Karpas-422 (cell line): ENCODE results near the gene EN2. TPM values are rescaled to one million over a fixed set of nuclear protein-coding genes. Genes with fewer than 3 reads are reported as not detected.

Experiments
- DNase-seq: peaks from one replicate; pipeline ENCODE4 v3.0.0-alpha.2; 2015
- H2AFZ ChIP-seq: fragments of 200-600 bp; sonication (generic); 2 replicates; pipeline ENCODE4 v1.6.1; 2014; ENCODE audit warnings: antibody characterized with exemption, low read length, mixed read lengths
- H3K27ac ChIP-seq: fragments of 200-600 bp; sonication (generic); 2 replicates; pipeline ENCODE4 v1.5.1; 2014; ENCODE audit warnings: mild to moderate bottlenecking, low read length, moderate library complexity
- H3K27me3 ChIP-seq: fragments of 200-600 bp; sonication (generic); 2 replicates; pipeline ENCODE4 v1.6.1; 2014; ENCODE audit warnings: low read length, mixed read lengths
- H3K36me3 ChIP-seq: fragments of 200-600 bp; sonication (generic); 2 replicates; pipeline ENCODE4 v1.6.1; 2014; ENCODE audit warnings: low read length, mixed read lengths; ENCODE audit not compliant: insufficient read depth
- H3K4me1 ChIP-seq: fragments of 200-600 bp; sonication (generic); 2 replicates; pipeline ENCODE4 v1.6.1; 2014; ENCODE audit warnings: mild to moderate bottlenecking, low read length, mixed read lengths
- H3K4me2 ChIP-seq: fragments of 200-600 bp; sonication (generic); 2 replicates; pipeline ENCODE4 v1.6.1; 2014; ENCODE audit warnings: low read length, low read depth, mild to moderate bottlenecking; ENCODE audit not compliant: poor library complexity, severe bottlenecking
- H3K4me3 ChIP-seq: fragments of 200-600 bp; sonication (generic); 2 replicates; pipeline ENCODE4 v1.5.1; 2014; ENCODE audit warnings: mild to moderate bottlenecking, antibody characterized with exemption, low read length, mixed read lengths
- H3K79me2 ChIP-seq: fragments of 200-600 bp; sonication (generic); 2 replicates; pipeline ENCODE4 v1.6.1; 2014; ENCODE audit warnings: mild to moderate bottlenecking, low read length, mixed read lengths
- H3K9ac ChIP-seq: fragments of 200-600 bp; sonication (generic); 2 replicates; pipeline ENCODE4 v1.6.0; 2014; ENCODE audit warnings: low read length
- H3K9me2 ChIP-seq: fragments of 200-600 bp; sonication (generic), shearing (Covaris generic); replicated peaks from 2 replicates; pipeline ENCODE4 v1.6.0; 2014; ENCODE audit warnings: mild to moderate bottlenecking, low read length, moderate library complexity; ENCODE audit not compliant: insufficient read depth
- H3K9me3 ChIP-seq: fragments of 300-700, 200-600 bp; sonication (generic); 2 replicates; pipeline ENCODE4 v1.6.1; 2014; ENCODE audit warnings: low read length, mixed read lengths
- H4K20me1 ChIP-seq: fragments of 200-600 bp; sonication (generic); 2 replicates; pipeline ENCODE4 v1.6.1; 2014; ENCODE audit warnings: mild to moderate bottlenecking, antibody characterized with exemption, low read length, low read depth; ENCODE audit not compliant: insufficient read depth
- total RNA-seq: library from RNA; depleted of rRNA; stranded (reverse); fragments of >200 nt; shearing (Covaris generic); gene quantifications from 2 replicates; pipeline ENCODE4 v1.2.3, GENCODE V29; 2014; ENCODE audit warnings: low replicate concordance; rRNA removed

The EN2 gene
- total RNA-seq, 1 experiment from 2014 or later: not detected

DNA sequence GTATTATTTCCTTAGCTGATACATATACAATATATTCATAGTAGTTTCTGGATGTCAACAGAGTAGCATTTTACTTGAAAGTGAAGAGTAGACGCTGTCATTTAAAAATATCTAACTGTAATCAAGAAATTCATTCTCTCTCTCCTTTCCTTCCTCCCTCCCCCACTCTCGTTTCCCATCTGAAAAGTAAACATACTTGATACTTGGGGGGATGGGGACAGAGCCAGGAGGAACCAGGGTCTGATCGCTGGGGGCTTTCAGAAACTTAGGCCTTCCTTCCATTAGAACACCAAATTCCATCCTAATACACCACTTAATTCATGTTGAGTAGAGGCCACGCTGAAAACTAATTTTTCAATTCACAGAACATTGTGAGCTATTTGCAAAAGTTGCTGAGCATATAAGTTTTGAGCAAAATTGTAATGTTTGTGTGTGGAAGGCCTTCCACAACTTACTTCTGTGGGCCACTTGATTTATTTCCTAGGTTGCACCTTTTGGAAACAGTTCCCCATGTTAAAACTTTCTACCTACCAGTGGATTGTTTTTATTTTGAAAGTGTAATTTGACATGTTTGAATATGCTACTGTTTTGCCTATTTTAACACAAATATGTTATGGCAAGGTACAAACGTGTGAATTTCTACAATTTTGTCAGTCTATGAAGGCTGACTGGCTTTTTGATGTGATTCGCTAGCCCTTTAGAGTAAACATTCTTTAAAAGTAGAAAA lies 53.2 kb downstream of the EN2 start:
- Histone ChIP-seq H4K20me1 (no peaks in the 10 kb centered on the region), H3K9me2 (no peaks in the 10 kb centered on the region), H3K9me3 (no peaks in the 10 kb centered on the region), H3K36me3 (no peaks in the 10 kb centered on the region), H3K4me3 (no peak overlapping the region), H3K79me2 (no peaks in the 10 kb centered on the region), H3K4me2 (no peak overlapping the region), H2AFZ (no peak overlapping the region), H3K27me3 (no peaks in the 10 kb centered on the region), H3K9ac (no peak overlapping the region), H3K4me1 (no peaks in the 10 kb centered on the region), H3K27ac (no peak overlapping the region)
- DNase-seq: no peak

DNA sequence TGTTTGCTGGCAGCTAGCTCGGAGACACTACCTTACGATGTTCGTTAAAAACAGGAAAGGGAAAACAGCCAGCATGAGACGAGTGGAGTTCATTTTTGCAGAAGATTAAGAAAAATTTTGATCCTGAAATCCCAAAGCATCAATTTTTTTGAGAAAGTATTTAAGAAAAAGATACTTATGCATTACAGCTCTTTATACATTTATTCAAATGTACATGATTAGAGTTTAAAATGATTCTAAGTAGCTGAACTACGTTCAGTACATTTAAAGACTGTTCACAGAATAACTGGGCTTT lies 53.7 kb downstream of the EN2 start:
- Histone ChIP-seq H3K9me3 (no peaks in the 10 kb centered on the region), H4K20me1 (no peaks in the 10 kb centered on the region), H3K79me2 (no peaks in the 10 kb centered on the region), H3K27ac (no peak overlapping the region), H3K4me3 (no peak overlapping the region), H3K4me2 (no peak overlapping the region), H3K36me3 (no peaks in the 10 kb centered on the region), H3K9ac (no peak overlapping the region), H3K4me1 (no peaks in the 10 kb centered on the region), H2AFZ (no peak overlapping the region), H3K9me2 (no peaks in the 10 kb centered on the region), H3K27me3 (no peaks in the 10 kb centered on the region)
- DNase-seq: no peak

DNA sequence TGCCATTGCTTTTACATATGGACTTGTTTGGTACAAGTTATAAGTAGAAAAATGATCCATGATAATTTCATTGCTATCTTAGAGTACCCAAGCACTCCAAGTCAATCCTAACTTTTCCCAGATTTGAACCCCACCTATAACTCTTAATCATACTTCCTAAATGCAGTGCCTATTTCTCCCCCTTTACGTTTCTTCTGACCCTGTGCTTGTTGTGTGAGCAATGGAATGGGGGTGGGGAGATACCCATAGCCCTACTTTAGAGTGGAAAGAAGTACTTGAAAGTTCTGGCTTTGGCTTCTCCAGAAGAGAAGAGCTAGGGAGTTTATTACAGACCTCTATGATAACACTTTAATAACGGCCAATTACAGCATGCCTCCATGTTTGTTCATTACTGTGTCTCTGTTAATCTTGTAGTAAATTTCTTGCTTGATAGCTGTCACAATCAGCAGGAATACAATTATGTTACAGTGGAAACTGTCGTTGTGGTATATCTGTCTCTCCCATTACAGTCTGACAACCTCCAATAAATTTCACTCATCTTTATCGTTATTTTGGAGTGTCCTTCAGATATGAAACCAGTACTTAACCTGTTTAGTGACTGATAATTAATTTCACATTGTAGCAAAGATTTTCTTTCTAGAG lies 54.4 kb downstream of the EN2 start:
- H3K9ac ChIP-seq: no peak overlapping the region
- no peak overlapping the region for H3K4me2 ChIP-seq
- H3K9me2 ChIP-seq: no peaks in the 10 kb centered on the region
- H3K27me3 ChIP-seq: no peaks in the 10 kb centered on the region
- no peaks in the 10 kb centered on the region for H4K20me1 ChIP-seq
- no peak overlapping the region for H2AFZ ChIP-seq
- no peaks in the 10 kb centered on the region for H3K4me1 ChIP-seq
- DNase-seq: no peak
- H3K9me3 ChIP-seq: no peaks in the 10 kb centered on the region
- H3K4me3 ChIP-seq: no peak overlapping the region
- no peaks in the 10 kb centered on the region for H3K36me3 ChIP-seq
- no peak overlapping the region for H3K27ac ChIP-seq
- H3K79me2 ChIP-seq: no peaks in the 10 kb centered on the region

DNA sequence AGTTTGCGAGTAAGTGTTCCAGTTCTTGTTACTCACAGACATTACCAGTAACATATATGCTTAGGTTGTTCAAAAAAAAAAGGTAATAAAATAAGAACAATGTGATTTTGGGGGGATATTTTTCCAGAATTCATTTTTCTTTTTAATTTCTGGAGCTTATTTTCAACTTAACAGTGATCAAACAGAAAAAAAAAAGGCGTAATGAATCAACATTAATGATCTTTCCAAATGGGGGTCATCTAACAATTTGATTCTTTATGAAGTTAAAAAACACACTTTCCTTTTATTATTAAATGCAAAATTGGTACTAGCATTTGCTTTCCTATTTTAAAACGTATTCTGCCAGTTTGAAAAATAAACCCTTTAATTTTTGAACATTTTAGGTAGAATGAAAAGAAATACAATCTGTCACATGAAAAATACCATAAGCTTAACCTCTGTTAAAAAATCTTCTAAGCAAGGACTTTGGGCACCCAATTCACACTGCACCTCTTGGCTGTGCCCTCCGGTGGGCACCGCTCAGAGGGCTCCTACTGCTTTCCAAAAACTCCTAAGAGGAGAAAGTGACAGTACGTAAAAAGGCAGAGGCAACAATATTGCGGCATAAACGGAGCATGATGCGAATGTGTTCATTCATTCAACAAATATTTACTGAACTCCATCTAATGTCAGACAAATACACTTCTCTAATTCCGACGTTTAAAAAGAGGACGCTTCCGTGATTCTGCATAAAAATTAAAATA lies 55.8 kb downstream of the EN2 start:
- Histone ChIP-seq H3K36me3 (no peaks in the 10 kb centered on the region), H3K27me3 (no peaks in the 10 kb centered on the region), H2AFZ (no peak overlapping the region)

DNA sequence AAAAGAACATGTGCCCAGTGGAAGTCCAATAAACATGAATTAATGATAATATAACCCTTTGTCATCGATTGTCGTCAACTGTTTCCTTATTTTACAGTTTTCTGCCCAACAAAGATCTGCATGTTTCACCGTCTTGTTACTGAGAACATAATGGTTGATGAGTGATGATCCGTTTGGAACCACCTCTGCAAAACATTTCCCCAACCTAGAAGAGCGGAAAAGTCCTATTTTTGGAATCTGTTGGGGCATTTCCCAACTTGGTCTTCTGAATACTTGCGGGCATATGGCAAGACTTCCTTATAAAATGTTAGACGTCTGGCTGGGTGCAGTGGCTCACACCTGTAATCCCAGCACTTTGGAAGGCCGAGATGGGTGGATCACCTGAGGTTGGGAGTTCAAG lies 56.4 kb downstream of the EN2 start:
- H3K4me1 ChIP-seq: no peaks in the 10 kb centered on the region
- H4K20me1 ChIP-seq: no peaks in the 10 kb centered on the region
- H3K9ac ChIP-seq: no peak overlapping the region
- no peaks in the 10 kb centered on the region for H3K36me3 ChIP-seq
- DNase-seq: no peak
- no peaks in the 10 kb centered on the region for H3K79me2 ChIP-seq
- no peak overlapping the region for H2AFZ ChIP-seq
- no peak overlapping the region for H3K4me3 ChIP-seq
- no peak overlapping the region for H3K27ac ChIP-seq
- no peaks in the 10 kb centered on the region for H3K9me3 ChIP-seq
- H3K4me2 ChIP-seq: no peak overlapping the region
- no peaks in the 10 kb centered on the region for H3K27me3 ChIP-seq
- no peaks in the 10 kb centered on the region for H3K9me2 ChIP-seq

More for the DNA sequence above, 55.8 kb downstream of the EN2 start:
- DNase-seq: no peak
- H3K27ac ChIP-seq: no peak overlapping the region
- no peaks in the 10 kb centered on the region for H3K9me3 ChIP-seq
- H3K79me2 ChIP-seq: no peaks in the 10 kb centered on the region
- H3K9ac ChIP-seq: no peak overlapping the region
- no peaks in the 10 kb centered on the region for H4K20me1 ChIP-seq
- no peak overlapping the region for H3K4me2 ChIP-seq
- H3K4me1 ChIP-seq: no peaks in the 10 kb centered on the region
- H3K9me2 ChIP-seq: no peaks in the 10 kb centered on the region
- H3K4me3 ChIP-seq: no peak overlapping the region

Other genes with a start within 250 kb of the EN2 start
- gene INSIG1, start 160.3 kb upstream of the EN2 start, total RNA-seq: 201 and 249 TPM in 2 replicates
- not detected in 2 replicates for gene CNPY1, start 88.4 kb downstream of the EN2 start, total RNA-seq
- 33.0 and 34.4 TPM in 2 replicates for gene RBM33, start 186.5 kb downstream of the EN2 start, total RNA-seq